ENCODE data around the gene ICA1L.
"Not testable (repeated sequence)": the region's sequence is repeated elsewhere in the genome, so short reads cannot be mapped to it uniquely, and the experiment has no call there.

ICA1L gene

GRCh38 chr2:202870431-202871299 lies 901 bp downstream of the ICA1L start:
- TF ChIP-seq CTCF (conservative IDR thresholded peaks at IDR 0.05; ENCODE audit: low read depth, low read length), result peak; percentile 73
- peak; percentile 67 for DNase-seq (ENCODE audit: low read depth)
- peak overlapping the region; percentile 68 for H3K4me3 ChIP-seq (ENCODE audit: low read depth, low read length)

GRCh38 chr2:202861987-202862386 lies 9.6 kb downstream of the ICA1L start:
- DNase-seq (ENCODE audit: low read depth), result no peak
- TF ChIP-seq CTCF (conservative IDR thresholded peaks at IDR 0.05; ENCODE audit: low read depth, low read length), result no peak
- no peak overlapping the region for H3K4me3 ChIP-seq (ENCODE audit: low read depth, low read length)

GRCh38 chr2:202858601-202859000 lies 13.0 kb downstream of the ICA1L start:
- H3K4me3 ChIP-seq (ENCODE audit: low read depth, low read length), result no peak overlapping the region
- no peak for DNase-seq (ENCODE audit: low read depth)
- TF ChIP-seq CTCF (conservative IDR thresholded peaks at IDR 0.05; ENCODE audit: low read depth, low read length), result no peak

- H3K4me3 ChIP-seq (ENCODE audit: low read depth, low read length), result not testable (repeated sequence)
- peak; percentile 6 for DNase-seq (ENCODE audit: low read depth)
These were observed 22.2 kb downstream of the ICA1L start for GRCh38 chr2:202849343-202849742.

GRCh38 chr2:202848813-202849212 lies 22.8 kb downstream of the ICA1L start:
- no peak for TF ChIP-seq CTCF (conservative IDR thresholded peaks at IDR 0.05; ENCODE audit: low read depth, low read length)
- H3K4me3 ChIP-seq (ENCODE audit: low read depth, low read length), result no peak overlapping the region
- peak; percentile 15 for DNase-seq (ENCODE audit: low read depth)

- H3K4me3 ChIP-seq (ENCODE audit: low read depth, low read length), result no peak overlapping the region
- no peak for DNase-seq (ENCODE audit: low read depth)
- no peak for TF ChIP-seq CTCF (conservative IDR thresholded peaks at IDR 0.05; ENCODE audit: low read depth, low read length)
These were observed 23.7 kb downstream of the ICA1L start for GRCh38 chr2:202847693-202848524.

GRCh38 chr2:202844656-202845055 lies 26.9 kb downstream of the ICA1L start:
- TF ChIP-seq CTCF (conservative IDR thresholded peaks at IDR 0.05; ENCODE audit: low read depth, low read length), result no peak
- no peak overlapping the region for H3K4me3 ChIP-seq (ENCODE audit: low read depth, low read length)
- DNase-seq (ENCODE audit: low read depth), result no peak
